K562 (cell line): ENCODE data around the gene CEP131. TPM values are rescaled to one million over a fixed set of nuclear protein-coding genes. Genes with fewer than 3 reads are reported as not detected.

Source experiments
- BCOR ChIP-seq: fragments of 450-650 bp; IDR thresholded peaks from 2 replicates; pipeline ENCODE4 v1.6.1; 2016
- DPF2 ChIP-seq: fragments of 450-650 bp; IDR thresholded peaks from 2 replicates; pipeline ENCODE4 v1.6.1; 2016
- ELF4 ChIP-seq: fragments of 450-650 bp; formaldehyde crosslinking; IDR thresholded peaks from 2 replicates; pipeline ENCODE4 v1.4.0; 2022; ENCODE audit warnings: missing genetic modification characterization
- PHF20 ChIP-seq: fragments of 450-650 bp; IDR thresholded peaks from 2 replicates; pipeline ENCODE4 v1.6.1; 2018; ENCODE audit not compliant: partially characterized antibody
- POLR2A ChIP-seq: fragments of 450-650 bp; conservative IDR thresholded peaks from 2 replicates; pipeline ENCODE4 v1.6.1; 2016
- POLR2G ChIP-seq: fragments of 200-400 bp; formaldehyde crosslinking; IDR thresholded peaks from 2 replicates; pipeline ENCODE4 v1.6.1; 2017; ENCODE audit warnings: low read depth, mild to moderate bottlenecking, antibody characterized with exemption, low read length, moderate library complexity
- SMAD4 ChIP-seq: fragments of 250-450 bp; sonication (Bioruptor Pico); conservative IDR thresholded peaks from 2 replicates; pipeline ENCODE4 v1.8.0; 2021; ENCODE audit warnings: inconsistent platforms, mild to moderate bottlenecking, moderate library complexity
- SP2 ChIP-seq: IDR thresholded peaks from 2 replicates; pipeline ENCODE4 v1.6.1; 2011; ENCODE audit warnings: mild to moderate bottlenecking, low read depth, low read length, moderate library complexity; ENCODE audit not compliant: poor library complexity, severe bottlenecking; ENCODE audit errors: extremely low read depth
- TCF7L2 ChIP-seq: fragments of 150-350 bp; IDR thresholded peaks from 2 replicates; pipeline ENCODE4 v1.6.1; 2016; ENCODE audit warnings: low read depth, mild to moderate bottlenecking, low read length, moderate library complexity
- TEAD1 ChIP-seq, 2 experiments: fragments of 450-650 bp in 1 of 2; sonication (generic) in 1 of 2; formaldehyde crosslinking; IDR thresholded peaks; 2 replicates each; pipeline versions ENCODE4 v1.4.0 to v1.8.0; 2020 to 2022; ENCODE audit warnings: mild to moderate bottlenecking in 2 of 2, missing genetic modification reagents in 1 of 2
- THRAP3 ChIP-seq: fragments of 450-650 bp; IDR thresholded peaks from 2 replicates; pipeline ENCODE4 v1.6.1; 2016; ENCODE audit warnings: mild to moderate bottlenecking, inconsistent platforms, borderline replicate concordance
- U2AF1 ChIP-seq: fragments of 200-400 bp; formaldehyde crosslinking; optimal IDR thresholded peaks from 2 replicates; pipeline ENCODE3; 2017; ENCODE audit warnings: mild to moderate bottlenecking, low read depth, low read length, moderate library complexity
- XRCC5 ChIP-seq: fragments of 200-400 bp; formaldehyde crosslinking; IDR thresholded peaks from 2 replicates; pipeline ENCODE4 v1.6.1; 2017; ENCODE audit warnings: low read depth, mild to moderate bottlenecking, low read length
- ZNF165 ChIP-seq: fragments of 250-450 bp; sonication (Bioruptor Pico); IDR thresholded peaks from 2 replicates; pipeline ENCODE4 v1.4.0; 2020; ENCODE audit warnings: borderline replicate concordance
- ZNF668 ChIP-seq: fragments of 250-450 bp; sonication (Bioruptor Pico); IDR thresholded peaks from 2 replicates; pipeline ENCODE4 v1.8.0; 2022; ENCODE audit warnings: mild to moderate bottlenecking, inconsistent platforms
- ZNF778 ChIP-seq: fragments of 450-650 bp; formaldehyde crosslinking; IDR thresholded peaks from 2 replicates; pipeline ENCODE4 v1.4.0; 2020; ENCODE audit warnings: mild to moderate bottlenecking, moderate library complexity
- ZNF830 ChIP-seq: fragments of 250-450 bp; sonication (Bioruptor Pico); IDR thresholded peaks from 2 replicates; pipeline ENCODE4 v1.5.0; 2021; ENCODE audit warnings: mild to moderate bottlenecking
- polyA plus RNA-seq, 8 experiments: library from polyadenylated mRNA; depleted of rRNA in 4 of 8; stranded (reverse) in 5 of 8; unstranded in 3 of 8; fragments of >200 nt; fragmentation: Nextera tagmentation in 2 of 8; fragmentation: Illumina TruSeq in 1 of 8; extraction: Ambion mirVana in 2 of 8; extraction: Trizol in 1 of 8; gene quantifications; 2 replicates each; pipeline versions ENCODE4 v1.2.1 to v1.2.3, GENCODE V29; 2011 to 2014; ENCODE audit warnings: inconsistent platforms in 1 of 8, missing spikeins in 1 of 8
- total RNA-seq, 7 experiments: library from RNA; depleted of rRNA in 6 of 7; stranded (reverse); fragments of >200 nt in 6 of 7; fragmentation: Illumina TruSeq in 2 of 7; extraction: Trizol in 2 of 7; gene quantifications; 2 replicates each; pipeline versions ENCODE4 v1.2.1 to v1.2.3, GENCODE V29; 2011 to 2021; ENCODE audit warnings: low replicate concordance in 1 of 7
- TF ChIP-seq, protein P1 (sequence below): sonication (generic); formaldehyde crosslinking; IDR thresholded peaks from 2 replicates; pipeline ENCODE4 v1.8.0; 2023; ENCODE audit warnings: mild to moderate bottlenecking, missing genetic modification reagents
- TF ChIP-seq, protein P2 (sequence below), 2 experiments: fragments of 450-650 bp; conservative IDR thresholded peaks; 2 replicates each; pipeline ENCODE4 v1.6.1; 2017; ENCODE audit warnings: mild to moderate bottlenecking in 2 of 2, moderate library complexity in 2 of 2
- TF ChIP-seq, protein P3 (sequence below), 2 experiments: IDR thresholded peaks in 1 of 2; conservative IDR thresholded peaks in 1 of 2; 2 replicates each; pipeline ENCODE4 v1.6.1; 2016; ENCODE audit warnings: low read depth in 2 of 2, mild to moderate bottlenecking in 1 of 2, missing compliant biosample characterization in 1 of 2, missing genetic modification characterization in 1 of 2, moderate library complexity in 1 of 2

CEP131 gene
- total and polyA plus RNA-seq, 9 of the 15 experiments (the other 6 are each of a cell fraction or from before 2014, with no cell fraction given) = 0.24 to 21.2 (median 2.3) TPM

DNA sequence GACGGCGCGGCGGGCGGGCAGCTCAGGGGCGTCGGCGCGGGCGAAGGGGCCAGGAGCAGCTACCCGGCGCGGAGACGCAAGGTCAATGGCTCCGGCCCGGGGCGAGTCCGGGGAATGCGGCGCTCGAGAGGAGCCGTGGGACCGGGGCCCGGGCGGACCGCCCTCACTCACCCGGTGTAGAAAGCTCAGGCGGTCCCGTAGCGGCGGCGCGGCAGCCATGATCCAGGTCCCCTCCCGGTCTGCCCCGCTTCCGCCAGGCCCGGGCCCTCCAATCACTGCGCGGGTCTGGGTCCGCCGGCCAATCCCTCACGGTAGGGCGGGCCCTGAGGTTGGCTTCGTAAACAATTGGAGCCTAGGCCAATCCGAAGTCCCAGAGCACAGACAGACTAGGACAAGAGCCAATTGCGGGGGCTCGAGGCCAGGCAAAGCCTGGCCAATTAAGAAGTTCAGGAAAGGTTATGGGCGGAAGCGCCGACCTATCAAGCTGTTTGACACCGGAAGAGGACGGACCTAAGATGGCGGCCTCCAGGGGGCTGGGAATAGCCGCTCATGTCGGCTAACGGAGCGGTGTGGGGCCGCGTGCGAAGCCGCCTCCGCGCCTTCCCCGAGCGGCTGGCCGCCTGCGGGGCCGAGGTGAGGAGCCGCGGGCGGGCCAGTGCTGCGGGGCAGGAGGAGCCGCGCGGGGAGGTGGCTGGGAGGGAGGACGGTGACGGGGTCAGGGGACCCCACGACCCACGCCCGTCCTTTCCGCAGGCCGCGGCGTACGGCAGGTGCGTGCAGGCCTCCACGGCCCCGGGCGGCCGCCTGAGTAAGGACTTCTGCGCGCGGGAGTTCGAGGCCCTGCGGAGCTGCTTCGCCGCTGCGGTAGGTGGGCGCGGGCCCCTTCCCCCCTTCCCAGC, 16.3 kb upstream of the CEP131 start, which contains the start of the genes NDUFAF8 and TEPSIN (continued):
- TF ChIP-seq, protein P1, sequence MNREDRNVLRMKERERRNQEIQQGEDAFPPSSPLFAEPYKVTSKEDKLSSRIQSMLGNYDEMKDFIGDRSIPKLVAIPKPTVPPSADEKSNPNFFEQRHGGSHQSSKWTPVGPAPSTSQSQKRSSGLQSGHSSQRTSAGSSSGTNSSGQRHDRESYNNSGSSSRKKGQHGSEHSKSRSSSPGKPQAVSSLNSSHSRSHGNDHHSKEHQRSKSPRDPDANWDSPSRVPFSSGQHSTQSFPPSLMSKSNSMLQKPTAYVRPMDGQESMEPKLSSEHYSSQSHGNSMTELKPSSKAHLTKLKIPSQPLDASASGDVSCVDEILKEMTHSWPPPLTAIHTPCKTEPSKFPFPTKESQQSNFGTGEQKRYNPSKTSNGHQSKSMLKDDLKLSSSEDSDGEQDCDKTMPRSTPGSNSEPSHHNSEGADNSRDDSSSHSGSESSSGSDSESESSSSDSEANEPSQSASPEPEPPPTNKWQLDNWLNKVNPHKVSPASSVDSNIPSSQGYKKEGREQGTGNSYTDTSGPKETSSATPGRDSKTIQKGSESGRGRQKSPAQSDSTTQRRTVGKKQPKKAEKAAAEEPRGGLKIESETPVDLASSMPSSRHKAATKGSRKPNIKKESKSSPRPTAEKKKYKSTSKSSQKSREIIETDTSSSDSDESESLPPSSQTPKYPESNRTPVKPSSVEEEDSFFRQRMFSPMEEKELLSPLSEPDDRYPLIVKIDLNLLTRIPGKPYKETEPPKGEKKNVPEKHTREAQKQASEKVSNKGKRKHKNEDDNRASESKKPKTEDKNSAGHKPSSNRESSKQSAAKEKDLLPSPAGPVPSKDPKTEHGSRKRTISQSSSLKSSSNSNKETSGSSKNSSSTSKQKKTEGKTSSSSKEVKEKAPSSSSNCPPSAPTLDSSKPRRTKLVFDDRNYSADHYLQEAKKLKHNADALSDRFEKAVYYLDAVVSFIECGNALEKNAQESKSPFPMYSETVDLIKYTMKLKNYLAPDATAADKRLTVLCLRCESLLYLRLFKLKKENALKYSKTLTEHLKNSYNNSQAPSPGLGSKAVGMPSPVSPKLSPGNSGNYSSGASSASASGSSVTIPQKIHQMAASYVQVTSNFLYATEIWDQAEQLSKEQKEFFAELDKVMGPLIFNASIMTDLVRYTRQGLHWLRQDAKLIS (CRISPR knock-in tag) = no peak; the same call in 1 of the 2 replicates
- 0 out of 2 replicates have a peak, but pooled peaks have one; percentile 35 for TF ChIP-seq XRCC5
- no peak for TF ChIP-seq ZNF165
- peak; percentile 93 for TF ChIP-seq POLR2G
- TF ChIP-seq SMAD4 = peak; percentile 70
- peak; percentile 75 for TF ChIP-seq POLR2A
- no peak for TF ChIP-seq BCOR
- no peak for TF ChIP-seq ZNF830 (CRISPR knock-in tag)
- TF ChIP-seq THRAP3 = no peak
- TF ChIP-seq ZNF778 (CRISPR knock-in tag) = no peak
- TF ChIP-seq, protein P2, sequence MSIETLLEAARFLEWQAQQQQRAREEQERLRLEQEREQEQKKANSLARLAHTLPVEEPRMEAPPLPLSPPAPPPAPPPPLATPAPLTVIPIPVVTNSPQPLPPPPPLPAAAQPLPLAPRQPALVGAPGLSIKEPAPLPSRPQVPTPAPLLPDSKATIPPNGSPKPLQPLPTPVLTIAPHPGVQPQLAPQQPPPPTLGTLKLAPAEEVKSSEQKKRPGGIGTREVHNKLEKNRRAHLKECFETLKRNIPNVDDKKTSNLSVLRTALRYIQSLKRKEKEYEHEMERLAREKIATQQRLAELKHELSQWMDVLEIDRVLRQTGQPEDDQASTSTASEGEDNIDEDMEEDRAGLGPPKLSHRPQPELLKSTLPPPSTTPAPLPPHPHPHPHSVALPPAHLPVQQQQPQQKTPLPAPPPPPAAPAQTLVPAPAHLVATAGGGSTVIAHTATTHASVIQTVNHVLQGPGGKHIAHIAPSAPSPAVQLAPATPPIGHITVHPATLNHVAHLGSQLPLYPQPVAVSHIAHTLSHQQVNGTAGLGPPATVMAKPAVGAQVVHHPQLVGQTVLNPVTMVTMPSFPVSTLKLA (conservative IDR thresholded peaks at IDR 0.05) = peak; percentile 79 to 92
- peak; percentile 6; the same call in 1 of the 2 replicates for TF ChIP-seq ELF4 (CRISPR knock-in tag)
- peak; percentile 66 for TF ChIP-seq TCF7L2
- TF ChIP-seq PHF20 = peak; percentile 81
- TF ChIP-seq, protein P3, sequence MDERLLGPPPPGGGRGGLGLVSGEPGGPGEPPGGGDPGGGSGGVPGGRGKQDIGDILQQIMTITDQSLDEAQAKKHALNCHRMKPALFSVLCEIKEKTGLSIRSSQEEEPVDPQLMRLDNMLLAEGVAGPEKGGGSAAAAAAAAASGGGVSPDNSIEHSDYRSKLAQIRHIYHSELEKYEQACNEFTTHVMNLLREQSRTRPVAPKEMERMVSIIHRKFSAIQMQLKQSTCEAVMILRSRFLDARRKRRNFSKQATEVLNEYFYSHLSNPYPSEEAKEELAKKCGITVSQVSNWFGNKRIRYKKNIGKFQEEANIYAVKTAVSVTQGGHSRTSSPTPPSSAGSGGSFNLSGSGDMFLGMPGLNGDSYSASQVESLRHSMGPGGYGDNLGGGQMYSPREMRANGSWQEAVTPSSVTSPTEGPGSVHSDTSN (CRISPR knock-in tag; IDR thresholded peaks at IDR 0.05; ENCODE audit: low read depth) = peak; percentile 81
- TF ChIP-seq, protein P3 (tag; conservative IDR thresholded peaks at IDR 0.05; ENCODE audit: low read depth) = peak; percentile 100
- TF ChIP-seq TEAD1 (CRISPR knock-in tag; IDR thresholded peaks at IDR 0.05) = no peak
- TF ChIP-seq ZNF668 (CRISPR knock-in tag) = no peak
- peak; percentile 97 for TF ChIP-seq SP2
- TF ChIP-seq DPF2 = no peak
- peak; percentile 67 for TF ChIP-seq U2AF1
